GM15510 (cell line): ENCODE data around the gene RPL27A.

Experiments used
- POLR2A ChIP-seq: IDR thresholded peaks from 3 replicates; pipeline ENCODE4 v1.6.1; 2011; ENCODE audit warnings: borderline replicate concordance; ENCODE audit not compliant: insufficient read length; ENCODE audit errors: extremely low read depth

The RPL27A gene

DNA sequence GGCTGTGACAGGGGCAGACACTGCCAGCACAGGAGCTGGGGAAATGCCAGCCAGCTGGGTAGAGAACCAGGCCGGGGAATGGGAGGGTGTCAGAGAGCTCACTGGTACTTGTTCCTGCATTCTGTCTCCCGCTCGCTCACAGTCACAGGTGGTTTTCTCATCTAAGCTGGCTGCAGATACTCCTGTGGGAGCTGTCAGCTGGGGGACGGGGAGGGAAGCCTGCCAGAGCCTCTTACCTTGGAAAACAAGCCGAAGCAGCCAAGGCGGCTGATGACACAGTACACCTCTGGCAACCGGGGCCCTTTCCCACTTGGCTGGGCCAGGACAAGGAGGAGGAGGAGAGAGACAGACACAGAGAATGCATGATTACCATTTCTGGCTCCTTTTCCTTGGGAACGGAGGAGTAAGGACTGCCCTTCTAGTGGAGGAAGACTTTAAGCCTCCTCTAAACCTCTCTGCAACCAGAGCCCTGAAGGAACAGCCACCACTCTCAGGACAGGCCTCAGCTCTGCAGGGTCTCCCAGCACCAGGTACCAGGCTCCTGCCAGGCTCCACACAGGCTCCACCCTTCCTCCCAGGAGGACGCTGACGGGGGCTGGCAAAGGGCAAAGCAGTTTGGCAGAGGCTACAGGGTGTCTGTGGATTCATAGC lies 25.1 kb downstream of the RPL27A start:
- no peak for TF ChIP-seq POLR2A

DNA sequence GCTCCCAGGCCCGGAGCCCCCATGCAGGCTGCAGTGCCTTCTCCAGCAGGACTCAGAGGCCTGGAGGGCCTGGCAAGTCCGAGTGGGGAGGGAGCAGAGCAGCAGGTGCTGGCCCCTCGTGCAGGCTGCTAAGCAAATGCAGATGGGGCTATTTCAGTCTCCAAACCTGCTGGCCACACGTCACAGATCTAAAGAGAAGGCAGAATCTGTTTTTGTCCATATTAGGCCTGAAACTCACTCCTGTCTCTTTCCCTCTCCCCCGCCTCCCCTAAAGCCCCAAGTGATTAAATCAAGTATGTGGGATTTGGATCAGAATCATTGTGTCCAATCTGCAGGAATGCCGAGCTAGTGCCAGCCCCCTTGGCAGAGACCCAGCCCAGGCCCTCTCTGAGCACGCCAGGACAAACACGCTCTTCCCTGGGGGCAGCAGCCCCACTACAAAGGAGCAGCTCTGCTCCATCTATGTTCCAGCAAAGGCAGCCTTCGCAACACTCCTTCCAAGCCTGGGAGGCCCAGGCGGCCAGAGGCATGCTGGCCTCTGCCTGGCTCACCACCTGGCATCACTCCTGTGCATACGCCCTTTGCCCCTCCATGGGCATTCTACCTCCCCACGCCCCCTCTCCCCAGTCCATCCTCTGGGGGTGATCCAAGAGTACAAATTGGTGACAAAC lies 26.5 kb downstream of the RPL27A start:
- no peak for TF ChIP-seq POLR2A

DNA sequence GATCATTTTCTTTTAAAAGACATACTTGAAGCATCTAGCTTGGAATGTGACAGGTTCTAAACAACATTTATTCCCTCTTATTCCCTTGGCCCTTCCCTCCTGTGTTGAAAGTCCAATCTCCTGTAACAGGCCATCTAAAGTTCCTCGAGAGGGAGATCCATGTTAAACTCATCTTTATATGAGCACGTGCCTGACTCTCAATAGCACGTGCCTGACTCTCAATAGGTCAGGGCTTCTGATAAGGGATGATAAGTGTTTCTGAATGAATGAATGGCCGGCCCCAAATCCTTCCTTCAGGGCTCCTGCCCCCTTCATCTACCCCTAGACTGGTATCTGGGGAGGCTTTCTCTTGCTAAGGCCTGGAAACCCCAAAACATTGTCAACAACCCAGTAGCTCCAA lies 27.2 kb downstream of the RPL27A start:
- TF ChIP-seq POLR2A, result no peak

DNA sequence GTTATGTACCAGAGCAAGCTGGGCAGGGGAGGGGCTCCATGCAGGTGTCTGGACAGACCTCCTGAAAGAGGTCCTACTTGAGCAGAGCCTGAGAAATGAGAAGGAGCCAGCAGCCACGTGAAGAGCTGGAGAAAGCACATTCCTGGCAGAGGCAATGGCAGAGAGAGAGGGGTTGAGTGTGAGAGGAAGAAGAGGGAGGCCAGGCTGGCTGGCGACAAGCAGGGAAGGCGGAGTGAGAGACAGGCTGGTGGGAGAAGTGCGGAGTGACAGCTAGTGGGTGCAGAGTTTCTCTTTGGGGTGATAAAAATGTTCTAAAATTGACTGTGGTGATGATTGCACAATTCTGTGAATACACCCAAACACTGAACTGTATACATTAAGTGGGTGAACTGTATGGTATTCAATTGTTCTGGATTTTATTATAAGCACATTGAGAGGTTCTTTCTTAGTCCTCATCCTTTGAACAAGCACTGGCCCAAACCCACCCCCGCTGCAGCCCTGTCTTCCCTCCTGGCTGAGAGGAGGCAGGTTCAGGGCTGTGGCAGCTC lies 29.4 kb downstream of the RPL27A start:
- TF ChIP-seq POLR2A, result no peak

DNA sequence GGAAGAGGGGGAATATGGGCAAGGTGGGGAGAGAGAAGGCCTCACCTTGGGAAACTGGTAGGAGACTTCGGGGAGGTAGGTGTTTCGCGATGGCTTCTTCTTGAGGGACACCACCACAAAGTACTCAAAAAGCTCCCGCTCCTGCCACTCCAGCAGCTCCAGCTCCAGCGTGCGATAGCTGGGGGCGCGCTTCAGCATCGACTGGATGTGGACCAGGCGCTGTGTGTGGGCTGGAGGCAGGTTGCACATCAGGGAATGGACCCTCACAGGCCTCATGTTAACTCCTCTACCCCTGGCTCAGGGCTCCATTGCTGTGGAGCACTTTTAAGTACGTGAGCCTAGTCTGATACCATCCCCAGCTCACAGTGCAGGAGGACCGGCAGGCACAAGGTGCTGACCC lies 29.9 kb downstream of the RPL27A start:
- TF ChIP-seq POLR2A, result no peak

- TF ChIP-seq POLR2A, result no peak
Observed at GRCh38 chr11:8713760-8714454, 31.3 kb downstream of the RPL27A start.

DNA sequence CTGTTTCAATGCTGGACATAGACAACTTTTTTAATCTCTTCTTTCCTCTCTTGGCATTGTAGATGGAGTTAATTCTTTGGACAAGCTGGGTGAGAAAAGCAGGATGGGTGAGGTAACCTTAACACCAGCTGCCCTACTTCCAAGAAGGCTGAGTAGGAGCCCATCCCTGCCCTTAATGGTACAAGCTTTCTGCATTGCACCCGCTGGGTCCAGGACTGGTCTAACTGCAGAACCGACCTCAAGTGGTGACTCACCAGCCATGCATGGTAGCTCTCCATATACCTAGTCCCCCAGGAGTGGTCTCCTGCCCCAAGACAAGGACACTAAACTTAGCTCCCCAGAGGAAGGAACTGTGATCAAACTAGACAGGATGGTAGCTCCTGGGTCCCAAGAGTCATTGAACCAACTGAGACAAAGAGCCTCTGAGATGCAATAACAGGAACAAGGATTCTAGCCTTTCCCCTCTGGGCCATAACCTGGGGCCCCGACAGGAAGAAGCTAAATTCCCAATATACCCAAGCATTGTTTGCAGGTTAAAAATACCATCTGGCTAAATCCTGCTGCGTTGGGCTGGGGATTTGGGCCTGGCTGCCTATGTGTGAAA lies 32.1 kb downstream of the RPL27A start:
- no peak for TF ChIP-seq POLR2A

DNA sequence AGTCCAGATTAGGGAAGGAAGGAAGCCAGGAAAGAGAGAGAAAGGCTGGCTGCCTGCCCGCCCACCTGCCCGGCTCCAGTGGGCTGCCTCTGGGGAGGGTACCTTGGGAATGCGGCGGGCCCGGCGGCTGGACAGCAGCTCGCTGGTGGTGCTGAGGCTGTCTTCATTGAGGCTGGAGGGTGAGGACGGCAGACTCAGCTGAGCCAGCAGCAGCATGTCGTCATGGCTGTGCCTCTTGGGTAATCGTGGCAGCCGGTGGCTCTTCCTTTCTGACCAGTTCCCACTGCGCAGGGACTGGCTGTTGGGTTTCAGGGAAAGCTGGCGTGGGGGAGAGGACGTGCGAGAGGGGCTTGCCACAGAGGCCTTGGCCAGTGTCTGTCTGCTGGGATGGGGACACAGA lies 32.9 kb downstream of the RPL27A start:
- TF ChIP-seq POLR2A, result no peak

DNA sequence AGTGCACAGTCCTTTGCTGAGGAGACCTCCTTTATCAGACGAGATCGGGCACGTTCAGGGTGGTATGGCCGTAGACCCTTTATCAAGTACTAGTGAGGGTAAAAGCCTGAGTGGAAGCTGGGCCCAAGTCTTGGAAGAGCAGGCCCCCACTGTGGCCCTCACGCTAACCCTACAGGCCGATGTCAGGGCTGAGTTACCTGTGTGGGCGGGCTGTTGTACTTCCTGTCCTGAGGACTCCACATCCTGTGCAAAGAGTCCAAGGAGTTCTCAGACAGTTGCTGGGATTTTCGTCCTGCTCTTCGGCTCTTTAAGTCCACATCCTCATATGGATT lies 34.9 kb downstream of the RPL27A start:
- TF ChIP-seq POLR2A, result no peak

DNA sequence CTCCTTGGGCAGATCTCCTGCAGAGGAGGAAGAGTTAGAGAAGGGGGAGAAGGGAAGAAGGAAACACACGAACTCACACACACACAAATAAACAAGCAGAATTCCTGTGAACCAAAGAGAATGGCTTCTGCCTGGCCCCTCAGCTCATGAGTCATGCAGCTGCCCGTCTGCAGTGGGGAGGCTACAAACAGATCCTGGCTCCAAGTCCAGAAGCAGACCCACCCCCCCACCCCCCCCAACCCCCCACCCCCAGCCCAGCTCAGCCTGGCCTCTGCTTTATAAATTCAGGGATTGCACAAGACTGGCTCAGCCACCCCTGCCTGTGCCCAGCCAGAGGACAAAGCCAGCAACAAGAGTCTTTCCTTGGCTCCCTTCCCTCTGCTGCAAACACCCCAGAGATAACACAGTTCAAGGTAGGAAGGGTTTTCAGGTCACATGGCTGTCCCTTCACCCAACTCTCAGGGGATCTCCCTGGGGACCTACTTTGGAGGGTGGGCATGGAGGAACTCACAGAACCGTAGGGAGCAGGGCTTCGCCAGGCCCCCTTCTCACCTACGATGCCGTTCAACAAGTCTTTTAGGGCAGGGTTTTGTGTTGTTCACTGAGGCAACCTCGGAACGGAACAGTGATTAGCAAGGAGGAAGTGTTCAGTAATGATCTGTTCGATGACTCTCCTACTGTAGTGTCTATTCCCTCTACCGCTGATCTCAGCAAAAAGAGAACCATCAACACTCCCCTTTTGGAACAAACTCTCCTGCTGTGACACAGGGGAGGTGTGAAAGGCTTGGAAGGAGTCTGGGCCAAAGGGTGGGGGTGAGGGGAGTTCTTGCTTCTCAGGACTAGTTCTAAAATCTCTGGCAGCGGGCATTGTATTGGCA lies 35.5 kb downstream of the RPL27A start:
- no peak for TF ChIP-seq POLR2A

- no peak for TF ChIP-seq POLR2A
Observed at GRCh38 chr11:8719211-8719649, 36.6 kb downstream of the RPL27A start.

GRCh38 chr11:8719721-8720120 lies 37.1 kb downstream of the RPL27A start:
- TF ChIP-seq POLR2A, result no peak

GRCh38 chr11:8720352-8720751 lies 37.8 kb downstream of the RPL27A start:
- no peak for TF ChIP-seq POLR2A

GRCh38 chr11:8720868-8721608 lies 38.4 kb downstream of the RPL27A start:
- TF ChIP-seq POLR2A, result no peak
